CD1c-positive myeloid dendritic cell (primary cell): ENCODE measurements around the gene HYDIN.

Source experiments
- DNase-seq: peaks from one replicate; pipeline ENCODE4 v3.0.0-alpha.2; 2016; ENCODE audit errors: extremely low spot score

Gene HYDIN

GRCh38 chr16:70767377-70768202 is 462.9 kb downstream of the HYDIN start:
- no peak for DNase-seq

DNA sequence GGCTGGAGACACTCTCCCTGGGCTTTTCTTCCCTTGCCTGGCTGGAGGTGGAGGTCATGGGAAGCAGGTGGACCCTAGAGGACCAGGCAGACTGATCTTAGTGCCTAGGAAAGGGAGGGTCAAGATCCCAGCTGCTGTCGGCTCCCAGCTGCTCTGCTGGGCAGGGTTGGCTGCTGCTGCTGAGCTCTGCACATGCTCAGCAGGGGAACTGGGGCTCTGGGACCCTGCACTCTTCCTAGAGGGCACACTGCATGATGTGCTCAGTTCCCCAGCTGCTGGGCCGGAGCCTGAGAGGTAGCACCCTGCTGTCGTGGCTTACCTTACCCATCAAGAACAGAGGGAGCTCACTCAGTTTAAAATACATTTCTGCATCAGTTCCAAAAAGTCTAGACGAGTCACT is 463.9 kb downstream of the HYDIN start:
- no peak for DNase-seq

DNA sequence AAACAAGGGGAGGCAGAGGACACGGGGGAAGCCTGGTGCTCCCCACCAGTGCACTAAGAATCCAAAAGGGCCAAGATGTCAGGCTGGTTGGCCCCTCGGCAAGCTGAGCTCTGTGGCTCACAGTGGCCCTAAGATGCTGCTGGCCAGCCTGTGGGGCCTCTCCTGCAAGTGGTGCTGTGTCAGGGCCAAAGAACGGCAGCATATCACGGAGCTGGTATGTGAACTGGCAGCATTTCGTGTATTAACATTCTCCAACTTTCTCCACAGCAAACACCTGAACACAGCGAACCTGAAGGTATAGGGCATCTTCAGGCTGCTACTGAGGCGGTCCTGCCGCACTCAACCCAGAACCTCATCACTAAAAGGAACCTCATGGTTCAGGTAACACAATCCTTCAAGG is 464.3 kb downstream of the HYDIN start:
- no peak for DNase-seq

DNA sequence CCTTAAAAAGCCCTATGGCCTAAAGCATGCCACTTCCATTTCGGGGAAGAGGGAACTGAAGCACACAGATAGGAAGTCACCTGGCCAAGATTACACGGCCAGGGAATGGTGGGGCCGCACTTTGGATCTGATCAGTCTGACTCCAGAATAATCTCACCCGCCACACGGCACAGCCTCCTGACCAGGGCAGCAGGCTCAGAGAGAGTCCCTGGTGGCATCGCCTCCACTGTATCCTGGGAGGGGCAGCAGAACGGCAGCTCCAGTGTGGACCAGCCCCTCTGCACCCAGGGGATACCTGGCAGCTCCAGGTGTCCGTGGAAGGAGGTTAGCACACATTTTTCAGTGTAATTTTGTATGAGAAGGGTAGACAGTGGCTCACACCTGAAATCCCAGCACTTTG is 465.0 kb downstream of the HYDIN start:
- no peak for DNase-seq

DNA sequence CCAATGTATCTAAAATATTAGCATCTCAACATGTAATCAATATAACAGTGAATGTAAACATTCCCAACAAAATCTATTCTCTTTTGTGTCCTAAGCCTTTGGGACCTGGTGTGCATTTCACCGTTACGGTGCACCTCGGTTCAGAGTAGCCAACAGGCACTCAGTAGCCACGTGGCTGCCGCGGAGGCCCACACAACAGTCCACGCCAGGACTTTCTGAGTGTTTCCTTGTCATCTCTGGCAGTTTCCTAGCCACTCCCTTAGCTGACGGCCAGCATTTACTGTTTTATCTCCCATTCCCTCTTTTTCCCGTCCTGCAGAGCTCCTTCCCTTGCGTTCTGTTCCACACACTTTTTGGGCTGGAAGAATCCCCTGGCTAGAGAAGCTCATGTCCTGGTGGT is 465.9 kb downstream of the HYDIN start:
- DNase-seq: no peak

GRCh38 chr16:70760221-70760620 is 470.3 kb downstream of the HYDIN start:
- no peak for DNase-seq

- DNase-seq: no peak
Measured at GRCh38 chr16:70759666-70760065, 470.9 kb downstream of the HYDIN start.

DNA sequence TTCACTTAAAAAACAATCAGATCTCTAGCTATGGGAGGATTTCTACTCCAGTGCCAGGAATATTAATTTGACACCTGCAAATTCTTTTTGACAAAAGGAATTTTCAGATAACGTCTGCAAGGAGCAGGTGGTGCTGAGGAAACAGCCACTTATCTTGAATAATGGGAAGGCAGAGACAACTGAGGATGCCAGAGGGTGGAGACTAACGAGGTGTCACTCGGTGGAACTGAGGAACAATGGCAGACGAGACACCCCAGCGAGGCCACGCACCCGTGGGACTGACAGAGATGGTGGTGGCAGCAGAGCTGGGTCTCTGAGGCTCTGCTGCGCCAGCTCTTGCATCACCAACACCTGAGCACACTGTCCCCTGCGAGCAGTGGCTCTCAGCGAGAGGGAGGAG is 471.7 kb downstream of the HYDIN start:
- DNase-seq: no peak
